HG03097 (cell line): ENCODE data around the gene NUAK2.
A peak's percentile ranks its signal among the peaks of the same experiment; 100 is the strongest.
"Not testable (repeated sequence)": the region's sequence is repeated elsewhere in the genome, so short reads cannot be mapped to it uniquely, and the experiment has no call there.

Experiments used
- ATAC-seq: cut with Tn5 transposase; IDR thresholded peaks from one replicate; pipeline ENCODE4 v1.9.1; 2021; ENCODE audit not compliant: unreplicated experiment, low FRiP score

The NUAK2 gene

GRCh38 chr1:205301205-205301821 is 20.2 kb downstream of the NUAK2 start:
- ATAC-seq, result no peak

DNA sequence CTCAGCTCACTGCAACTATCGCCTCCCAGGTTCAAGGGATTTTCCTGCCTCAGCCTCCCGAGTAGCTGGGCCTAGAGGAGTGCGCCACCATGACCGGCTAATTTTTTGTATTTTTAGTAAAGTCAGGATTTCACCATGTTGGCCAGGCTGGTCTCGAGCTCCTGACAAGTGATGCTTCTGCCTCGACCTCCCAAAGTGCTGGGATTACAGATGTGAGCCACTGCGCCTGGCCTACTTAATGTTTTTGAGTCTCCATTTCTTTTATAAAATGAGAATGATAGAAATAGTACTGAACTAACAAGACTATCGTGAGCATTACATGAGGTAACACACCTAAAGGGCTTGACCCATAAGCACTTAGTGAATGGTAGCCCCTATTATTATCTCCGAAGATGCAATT is 21.4 kb downstream of the NUAK2 start:
- ATAC-seq, result no peak

- ATAC-seq, result no peak
Measured at GRCh38 chr1:205298191-205298994, 23.2 kb downstream of the NUAK2 start.

- ATAC-seq, result not testable (repeated sequence)
Measured at GRCh38 chr1:205297546-205298177, 23.9 kb downstream of the NUAK2 start.

DNA sequence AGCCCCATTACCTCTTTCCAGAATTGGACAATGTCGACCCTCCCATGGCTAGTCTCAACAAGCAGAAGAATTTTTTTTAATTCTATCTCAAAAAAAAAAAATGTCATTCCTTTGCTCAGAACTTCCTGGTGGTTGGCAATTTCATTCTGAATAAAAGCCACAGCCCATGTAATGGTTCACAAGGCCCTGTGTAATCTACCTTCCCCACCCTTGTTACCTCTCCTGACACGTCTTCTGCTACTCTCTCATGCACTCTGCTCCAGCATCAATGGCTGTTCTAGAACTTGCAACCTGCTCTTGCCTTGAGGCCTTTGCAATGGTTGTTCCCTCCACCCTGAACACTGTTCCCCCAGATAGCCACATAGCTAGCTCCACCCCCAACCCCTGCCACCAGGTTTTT is 25.4 kb downstream of the NUAK2 start:
- no peak for ATAC-seq

DNA sequence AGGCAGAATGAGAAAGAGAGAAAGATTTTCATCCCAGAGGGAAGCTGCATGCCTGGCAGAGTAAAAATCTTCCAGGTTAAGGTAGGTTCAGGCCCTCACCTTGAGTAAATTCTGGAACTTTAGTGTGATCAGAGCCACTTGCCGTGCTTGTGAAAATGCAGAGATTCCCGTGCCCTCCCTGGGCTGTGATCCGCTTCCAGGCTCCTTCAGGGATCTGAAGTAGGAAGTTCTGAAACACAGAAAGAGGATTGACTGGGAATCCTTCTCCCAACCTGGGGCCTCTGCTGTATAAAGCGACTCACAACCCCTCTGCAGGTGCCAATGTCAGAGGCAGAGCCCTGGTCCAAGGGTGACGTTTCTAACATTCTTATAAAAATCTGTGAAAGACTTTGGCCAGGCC is 26.6 kb downstream of the NUAK2 start:
- no peak for ATAC-seq

DNA sequence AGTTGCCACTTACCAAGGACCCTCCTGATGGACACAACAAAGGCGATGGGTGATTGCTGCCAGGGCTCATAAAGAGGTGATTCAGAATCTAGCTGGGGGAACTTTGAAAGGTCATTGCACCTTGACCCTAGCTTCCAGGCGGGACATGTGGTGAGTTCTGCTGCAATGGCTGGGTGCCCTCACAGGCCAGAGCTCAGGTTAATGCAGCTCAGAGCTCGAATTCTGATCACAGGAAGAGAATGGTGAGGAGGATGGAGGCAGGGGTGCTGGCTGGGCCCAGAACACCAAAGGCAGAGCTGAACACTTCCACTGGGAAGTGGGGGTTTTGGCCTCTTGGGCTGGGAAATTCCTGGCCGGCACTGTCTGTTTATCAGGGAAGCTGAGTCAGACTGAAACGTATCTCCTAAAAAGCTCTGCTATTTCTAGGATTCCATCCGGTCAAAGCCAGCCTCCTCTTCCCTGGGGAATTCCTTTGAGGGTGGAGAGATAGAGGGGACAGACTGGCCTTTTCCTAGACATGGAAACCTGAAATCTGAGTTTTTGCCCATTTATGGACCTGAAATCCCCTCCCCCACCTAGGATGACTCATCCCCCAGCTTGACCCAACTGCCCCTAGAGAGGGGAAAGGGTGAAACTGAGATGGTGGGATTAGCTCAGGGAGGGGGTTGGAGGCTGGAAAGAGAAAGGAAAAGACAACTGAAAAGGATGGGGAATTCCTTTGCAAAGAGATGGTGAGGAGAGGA is 27.2 kb downstream of the NUAK2 start:
- no peak for ATAC-seq

- ATAC-seq, result no peak
Measured at GRCh38 chr1:205293350-205294074, 28.0 kb downstream of the NUAK2 start.

DNA sequence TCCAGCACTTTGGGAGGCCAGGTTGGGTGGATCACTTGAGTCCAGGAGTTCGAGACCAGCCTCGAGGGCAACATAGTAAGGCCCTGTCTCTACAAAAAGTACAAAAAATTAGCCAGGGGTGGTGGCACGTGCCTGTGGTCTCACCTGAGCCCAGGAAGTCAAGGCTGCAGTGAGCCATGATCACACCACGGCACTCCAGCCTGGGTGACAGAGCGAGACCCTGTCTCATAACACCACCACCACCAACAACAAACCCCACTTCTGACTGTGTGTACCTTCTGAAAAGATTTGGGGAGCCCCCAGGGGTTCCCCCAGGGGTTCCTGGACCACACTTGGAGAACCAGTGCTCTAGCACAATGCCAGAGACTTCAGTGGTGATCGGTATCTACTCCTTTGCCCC is 29.9 kb downstream of the NUAK2 start:
- ATAC-seq, result no peak

GRCh38 chr1:205287767-205288559 is 33.6 kb downstream of the NUAK2 start:
- peak; percentile 72 for ATAC-seq

DNA sequence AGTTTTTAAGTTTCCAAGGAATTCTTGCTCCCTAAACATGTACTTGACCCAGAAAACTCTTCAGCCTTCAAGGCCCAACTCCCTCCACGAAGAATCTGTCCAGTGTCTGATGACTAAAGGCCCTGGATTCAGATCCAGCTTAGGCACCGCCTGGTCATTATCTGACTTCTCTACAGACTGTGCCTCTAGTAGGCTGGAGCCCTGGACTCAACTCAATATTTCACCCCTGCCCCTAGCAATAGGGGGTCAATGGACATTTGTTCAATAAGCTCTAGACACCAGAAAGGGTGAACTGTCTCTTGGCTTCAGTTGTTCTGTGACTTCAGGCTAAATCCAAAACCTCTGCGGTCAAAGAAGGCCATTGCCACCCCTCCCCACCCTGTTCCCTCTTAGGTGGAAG is 34.5 kb downstream of the NUAK2 start:
- ATAC-seq, result no peak

GRCh38 chr1:205286335-205286950 is 35.1 kb downstream of the NUAK2 start:
- no peak for ATAC-seq

- ATAC-seq, result peak; percentile 38
Measured at GRCh38 chr1:205285381-205286101, 36.0 kb downstream of the NUAK2 start.

- no peak for ATAC-seq
Measured at GRCh38 chr1:205284420-205285144, 37.0 kb downstream of the NUAK2 start.

DNA sequence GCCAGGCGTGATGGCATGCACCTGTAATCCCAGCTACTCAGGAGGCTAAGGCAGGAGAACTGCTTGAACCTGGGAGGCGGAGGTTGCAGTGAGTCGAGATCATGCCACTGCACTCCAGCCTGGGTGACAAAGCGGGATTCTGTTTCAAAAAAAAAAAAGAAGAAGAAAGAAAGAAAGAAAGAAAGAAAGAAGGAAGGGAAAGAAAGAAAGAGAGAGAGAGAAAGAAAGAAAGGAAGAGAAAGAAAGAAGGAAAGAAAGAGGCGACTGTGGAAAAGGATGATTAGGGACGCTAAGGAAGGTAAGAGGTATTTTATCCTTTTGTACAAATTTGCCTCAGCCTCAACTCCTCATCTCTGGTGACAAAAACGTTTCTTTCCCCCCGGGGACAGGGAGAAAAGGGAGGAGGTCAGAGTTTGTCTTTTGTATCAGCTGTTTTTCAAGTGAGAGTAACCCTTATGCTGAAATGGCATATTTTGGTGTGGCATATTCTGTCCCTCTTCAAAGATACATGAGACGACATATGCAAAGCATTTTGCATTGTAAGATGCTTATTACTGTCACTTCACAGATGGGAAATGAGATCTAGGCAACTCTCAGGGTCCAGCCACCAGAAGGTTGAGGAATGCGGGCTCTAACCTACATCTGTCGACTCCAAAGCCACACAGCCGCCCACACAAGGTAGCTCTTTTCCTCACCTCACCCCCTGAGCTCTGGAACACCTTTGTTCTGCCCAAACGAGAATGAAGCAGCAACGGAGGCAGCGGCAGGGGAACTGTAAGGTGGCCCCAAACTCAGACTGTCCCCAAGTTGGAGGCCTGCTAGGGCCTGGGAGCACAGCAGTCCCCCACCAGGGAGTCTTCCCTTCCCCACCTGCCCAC is 38.0 kb downstream of the NUAK2 start:
- no peak for ATAC-seq

DNA sequence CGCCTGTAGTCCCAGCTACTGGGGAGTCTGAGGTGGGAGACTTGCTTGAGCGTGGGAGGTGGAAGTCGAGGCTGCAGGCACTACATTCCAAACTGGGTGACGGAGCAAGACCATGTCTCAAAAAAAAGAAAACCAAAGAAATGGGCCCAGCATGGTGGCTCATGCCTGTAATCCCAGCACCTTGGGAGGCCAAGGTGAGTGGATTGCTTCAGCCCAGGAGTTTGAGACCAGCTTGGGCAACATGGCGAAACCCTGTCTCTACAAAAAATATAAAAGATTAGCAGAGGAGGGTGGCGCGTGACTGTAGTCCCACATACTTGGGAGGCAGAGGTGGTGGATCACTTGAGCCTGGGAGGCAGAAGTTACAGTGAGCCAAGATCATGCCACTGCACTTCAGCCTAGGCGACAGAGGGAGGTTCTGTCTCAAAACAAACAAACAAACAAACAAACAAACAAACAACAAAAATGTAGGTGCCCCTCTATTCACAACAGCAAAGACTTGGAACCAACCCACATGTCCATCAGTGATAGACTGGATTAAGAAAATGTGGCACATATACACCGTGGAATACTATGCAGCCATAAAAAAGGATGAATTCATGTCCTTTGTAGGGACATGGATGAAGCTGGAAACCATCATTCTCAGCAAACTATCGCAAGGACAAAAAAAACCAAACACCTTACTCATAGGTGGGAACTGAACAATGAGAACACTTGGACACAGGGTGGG is 40.7 kb downstream of the NUAK2 start:
- not testable (repeated sequence) for ATAC-seq
